GM18502 (cell line): ENCODE data around the gene RALGPS2.

Experiments
- ATAC-seq: cut with Tn5 transposase; IDR thresholded peaks from one replicate; pipeline ENCODE4 v1.9.1; 2021; ENCODE audit warnings: mild to moderate bottlenecking; ENCODE audit not compliant: unreplicated experiment, poor library complexity

Gene RALGPS2

GRCh38 chr1:178955391-178955954, 230.4 kb downstream of the RALGPS2 start:
- ATAC-seq, result no peak

- ATAC-seq, result no peak
Observed at GRCh38 chr1:178958491-178958890, 233.4 kb downstream of the RALGPS2 start.

GRCh38 chr1:178959543-178960460, 234.8 kb downstream of the RALGPS2 start:
- ATAC-seq, result no peak

- ATAC-seq, result no peak
Observed at GRCh38 chr1:178960482-178961240, 235.6 kb downstream of the RALGPS2 start.

- no peak for ATAC-seq
Observed at GRCh38 chr1:178961331-178961730, 236.3 kb downstream of the RALGPS2 start.

- ATAC-seq, result no peak
Observed at GRCh38 chr1:178961868-178962267, 236.8 kb downstream of the RALGPS2 start.

- no peak for ATAC-seq
Observed at GRCh38 chr1:178962853-178963711, 238.0 kb downstream of the RALGPS2 start.

- ATAC-seq, result no peak
Observed at GRCh38 chr1:178964469-178965330, 239.7 kb downstream of the RALGPS2 start.

- ATAC-seq, result no peak
Observed at GRCh38 chr1:178966312-178966711, 241.3 kb downstream of the RALGPS2 start.

- no peak for ATAC-seq
Observed at GRCh38 chr1:178969226-178969987, 244.4 kb downstream of the RALGPS2 start.

GRCh38 chr1:178970184-178970583, 245.1 kb downstream of the RALGPS2 start:
- ATAC-seq, result no peak
